ENCODE results near the gene EFCAB14.
"Not testable (repeated sequence)": the region's sequence is repeated elsewhere in the genome, so short reads cannot be mapped to it uniquely, and the experiment has no call there.

The EFCAB14 gene

DNA sequence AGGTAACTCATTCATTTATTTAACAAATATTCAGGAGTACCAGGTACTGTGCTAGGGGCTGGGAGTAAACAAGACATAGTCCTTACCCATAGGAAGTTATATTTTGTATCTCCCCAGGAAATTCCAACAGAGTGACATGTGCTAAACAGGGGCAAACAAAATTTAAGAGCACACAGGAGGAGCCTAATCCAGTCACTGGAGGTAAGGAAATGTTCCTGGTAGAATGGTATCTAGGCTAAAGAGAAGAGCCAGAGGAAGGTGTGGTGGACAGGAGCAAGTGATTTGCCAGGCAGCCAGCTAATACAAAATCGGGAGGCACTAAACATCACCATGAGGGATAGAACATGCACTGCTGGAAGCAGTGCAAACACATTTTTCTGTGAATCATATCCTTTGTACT, 36.9 kb downstream of the EFCAB14 start:
- DNase-seq: no peak

DNA sequence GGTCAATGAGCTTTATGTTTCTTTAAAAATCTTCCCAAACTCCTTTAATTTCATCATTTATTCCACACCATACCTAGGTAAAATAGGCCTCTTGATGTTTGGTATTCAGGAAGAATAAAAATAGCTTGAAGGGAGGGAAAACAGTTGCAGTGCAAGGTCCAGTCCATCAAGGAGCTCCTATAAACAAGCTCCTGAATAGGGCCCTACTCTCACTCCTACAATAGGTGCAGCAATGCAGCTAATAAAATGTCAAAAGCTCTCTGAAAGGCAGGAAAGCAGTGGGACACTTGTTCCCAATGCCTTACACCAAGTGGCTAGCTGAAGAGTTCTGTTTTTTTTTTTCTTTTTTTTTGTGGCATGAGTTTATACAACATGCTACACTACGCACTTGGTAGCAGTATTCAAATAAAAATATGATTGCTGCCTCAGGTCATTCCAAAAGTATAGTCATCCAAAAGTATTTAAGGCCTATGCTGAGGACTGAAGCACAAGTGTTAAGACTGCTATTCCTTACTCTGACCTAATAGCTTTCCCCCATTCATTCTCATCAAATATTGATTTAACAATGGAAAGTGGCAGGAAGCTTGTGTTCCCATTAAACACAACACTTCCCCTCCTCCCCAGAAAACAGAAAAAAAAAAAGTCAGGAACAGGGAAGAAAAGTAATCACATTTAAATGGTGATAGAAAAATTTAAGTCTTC, 37.4 kb downstream of the EFCAB14 start:
- DNase-seq: no peak

DNA sequence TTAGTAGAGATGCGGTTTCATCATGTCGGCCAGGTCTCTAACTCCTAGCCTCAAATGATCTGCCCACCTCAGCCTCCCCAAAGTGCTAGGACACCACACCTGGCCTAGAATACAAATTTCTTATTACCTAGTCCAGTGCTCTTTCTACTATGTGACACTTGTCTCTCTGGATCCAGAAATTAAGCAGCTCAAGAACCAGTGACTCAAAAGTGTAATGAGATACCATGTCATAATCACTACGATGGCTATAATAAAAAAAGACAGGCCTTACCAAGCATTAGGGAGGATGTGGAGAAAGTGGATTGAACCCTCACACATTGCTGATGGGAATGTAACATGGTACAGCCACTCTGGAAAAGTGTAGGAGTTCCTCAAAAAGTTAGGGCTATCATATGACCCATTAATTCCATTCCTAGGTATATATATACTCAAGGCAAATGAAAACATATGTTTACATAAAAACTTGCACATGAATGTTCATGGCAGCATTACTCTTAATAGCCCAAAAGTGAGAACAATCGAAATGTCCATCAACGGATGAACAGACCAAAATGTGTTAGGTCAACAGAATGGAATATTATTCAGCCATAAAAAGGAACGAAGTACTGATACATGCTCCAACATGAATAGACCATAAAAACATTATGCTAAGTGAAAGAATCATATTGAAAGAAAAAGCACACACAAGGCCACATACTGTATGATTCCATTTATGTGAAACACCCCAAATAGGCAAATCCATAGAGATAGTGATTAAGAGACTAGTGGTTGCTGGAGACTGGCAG, 38.9 kb downstream of the EFCAB14 start:
- DNase-seq: no peak

DNA sequence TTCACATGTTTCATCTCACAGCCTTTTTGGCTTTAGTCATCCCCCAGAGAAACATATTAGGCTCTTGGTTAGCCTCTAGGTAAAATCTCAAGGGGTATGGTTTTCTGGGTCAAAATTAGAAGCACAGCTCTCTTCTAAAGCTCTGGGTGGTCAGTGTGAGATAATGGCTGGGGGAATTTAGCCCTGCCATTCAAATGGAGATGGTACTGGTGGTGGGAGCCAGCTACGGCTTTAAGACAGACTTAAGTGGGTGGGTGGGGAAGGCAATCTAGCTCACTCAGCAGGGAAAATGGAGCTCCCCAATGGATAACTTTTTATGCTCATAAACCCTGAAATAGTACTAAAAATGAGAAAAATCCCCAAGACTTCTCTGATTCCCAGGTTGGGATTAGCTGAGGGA, 41.6 kb downstream of the EFCAB14 start:
- no peak for DNase-seq

DNA sequence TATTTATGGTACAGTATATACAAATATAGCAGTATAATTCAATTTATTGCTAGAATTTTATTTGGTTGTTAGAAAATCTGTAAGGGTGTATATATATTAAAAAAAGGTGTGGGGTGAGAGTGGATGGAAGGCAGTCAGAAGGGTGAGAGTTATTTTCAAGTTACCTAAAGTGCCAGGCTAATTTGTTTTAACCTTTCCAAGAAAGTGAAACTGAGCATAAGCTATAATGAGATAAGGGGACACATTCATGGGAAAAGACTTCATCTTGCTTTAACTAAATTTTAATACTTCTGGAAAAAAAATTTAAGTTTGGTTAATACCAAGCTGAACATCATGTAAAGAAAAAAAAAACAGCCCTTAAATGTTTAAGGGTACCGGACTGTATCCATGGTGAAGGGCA, 42.4 kb downstream of the EFCAB14 start:
- DNase-seq: no peak

DNA sequence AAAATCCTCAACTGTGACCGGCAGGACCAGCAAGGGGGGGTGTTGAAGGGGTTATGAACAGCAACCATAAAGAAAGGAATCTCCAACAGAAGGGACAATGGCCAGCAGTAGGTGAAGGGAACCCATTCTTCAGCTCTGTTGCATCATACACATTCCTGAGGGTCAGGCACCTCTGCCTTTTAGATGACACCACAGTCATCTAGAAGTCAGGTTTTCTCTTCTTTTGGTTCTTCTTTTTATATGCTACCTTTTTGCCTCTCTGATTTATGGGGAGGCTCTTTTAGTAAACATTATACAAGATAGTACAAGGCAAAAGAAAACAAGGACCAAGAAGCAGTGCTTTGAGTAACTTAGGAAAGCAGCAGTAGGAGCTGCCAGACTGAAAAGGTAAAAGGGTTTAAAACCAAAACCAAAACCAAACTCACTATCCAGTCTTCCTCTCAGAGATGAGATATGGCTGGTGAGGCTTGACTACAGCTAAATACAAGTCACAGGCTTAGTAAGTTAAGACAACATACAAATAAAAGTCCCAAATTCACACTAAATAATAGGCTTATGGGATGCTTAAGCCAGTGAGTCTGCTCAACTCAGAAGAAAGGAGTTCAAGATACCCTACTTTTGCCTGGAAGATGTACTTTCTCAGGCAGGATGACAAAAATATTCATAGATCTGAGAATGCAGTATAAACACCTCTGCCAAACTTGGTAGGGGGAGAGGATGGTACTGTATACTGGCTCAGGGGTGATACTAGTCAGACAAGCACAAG, 43.2 kb downstream of the EFCAB14 start:
- no peak for DNase-seq

DNA sequence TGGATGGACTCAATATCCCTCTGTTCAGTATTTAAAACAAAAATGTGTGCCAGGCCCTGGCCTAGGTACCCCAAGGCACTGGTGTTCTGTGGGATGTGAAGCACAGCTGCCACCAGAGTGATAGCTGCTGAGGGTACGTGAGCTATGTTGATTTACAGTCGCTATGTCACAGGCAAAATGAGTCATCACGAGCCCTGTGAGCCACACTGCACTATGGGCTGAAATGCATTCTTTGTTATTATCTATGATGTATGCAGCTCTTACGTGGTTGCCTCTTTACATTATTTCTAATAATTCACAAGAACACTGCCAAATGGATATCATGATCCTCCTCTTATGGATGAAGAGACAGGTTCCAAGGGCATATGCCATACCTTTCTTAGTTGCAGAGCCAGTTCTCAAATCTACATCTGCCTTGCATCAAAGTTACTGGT, 45.1 kb downstream of the EFCAB14 start:
- no peak for DNase-seq

DNA sequence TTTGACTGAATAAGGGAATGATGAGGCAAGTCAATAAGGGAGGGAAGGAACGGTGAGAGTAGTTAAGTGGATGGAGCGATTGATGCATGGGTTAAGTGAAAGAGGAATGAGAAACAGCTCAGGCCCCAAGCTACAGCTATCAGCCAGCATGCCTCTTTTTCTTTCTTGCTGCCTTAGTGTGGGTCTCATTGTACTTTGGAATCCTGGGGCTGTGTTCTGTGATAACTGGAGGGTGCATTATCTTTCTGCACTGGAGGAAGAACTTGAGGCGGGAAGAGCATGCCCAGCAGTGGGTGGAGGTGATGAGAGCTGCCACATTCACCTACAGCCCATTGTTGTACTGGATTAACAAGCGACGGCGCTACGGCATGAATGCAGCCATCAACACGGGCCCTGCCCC, 46.2 kb downstream of the EFCAB14 start:
- DNase-seq: no peak

DNA sequence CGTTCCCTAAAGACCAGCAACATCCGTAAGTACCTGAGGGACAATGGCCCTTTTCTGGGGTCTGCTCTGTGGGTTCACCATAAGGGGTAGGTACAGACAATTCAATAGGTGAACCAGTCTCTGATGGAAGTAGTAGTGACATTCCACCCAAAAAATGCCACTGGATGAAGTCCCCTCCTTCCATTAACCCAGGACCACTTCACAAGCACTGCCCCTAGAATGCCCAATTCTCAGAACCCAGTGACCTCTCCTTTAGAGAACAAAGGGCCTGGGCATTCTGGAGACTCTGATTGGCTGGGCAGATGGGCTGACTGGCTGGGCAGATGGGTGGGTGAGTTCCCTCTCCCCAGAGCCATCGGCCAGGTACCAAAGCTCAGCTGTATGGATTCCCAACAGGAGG, 47.4 kb downstream of the EFCAB14 start, which contains the start of gene TEX38:
Gene TEX38, plus strand, starts transcription at position 301 of the 400 bp plus-strand sequence. Its CDS starts 81 bp downstream, at position 382.
- no peak for DNase-seq

DNA sequence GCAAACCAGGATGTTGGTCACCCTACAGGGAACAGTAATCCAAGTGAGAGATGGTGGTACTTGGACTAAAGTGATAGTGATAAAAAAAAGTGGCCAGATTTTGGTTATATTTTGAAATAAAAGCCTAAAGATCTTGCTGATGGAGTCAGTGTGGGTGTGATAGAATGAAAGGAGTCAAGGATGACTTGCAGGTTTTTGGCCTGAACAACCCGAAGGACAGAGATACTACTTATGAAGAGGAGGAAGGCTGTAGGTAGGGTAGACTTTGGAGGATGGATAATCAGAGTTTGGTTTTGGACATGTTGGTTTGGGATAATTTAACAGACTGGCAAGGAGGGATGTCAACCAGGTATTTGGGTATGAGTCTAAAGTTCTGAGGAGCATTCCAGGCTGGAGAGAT, 48.8 kb downstream of the EFCAB14 start:
- DNase-seq: no peak

DNA sequence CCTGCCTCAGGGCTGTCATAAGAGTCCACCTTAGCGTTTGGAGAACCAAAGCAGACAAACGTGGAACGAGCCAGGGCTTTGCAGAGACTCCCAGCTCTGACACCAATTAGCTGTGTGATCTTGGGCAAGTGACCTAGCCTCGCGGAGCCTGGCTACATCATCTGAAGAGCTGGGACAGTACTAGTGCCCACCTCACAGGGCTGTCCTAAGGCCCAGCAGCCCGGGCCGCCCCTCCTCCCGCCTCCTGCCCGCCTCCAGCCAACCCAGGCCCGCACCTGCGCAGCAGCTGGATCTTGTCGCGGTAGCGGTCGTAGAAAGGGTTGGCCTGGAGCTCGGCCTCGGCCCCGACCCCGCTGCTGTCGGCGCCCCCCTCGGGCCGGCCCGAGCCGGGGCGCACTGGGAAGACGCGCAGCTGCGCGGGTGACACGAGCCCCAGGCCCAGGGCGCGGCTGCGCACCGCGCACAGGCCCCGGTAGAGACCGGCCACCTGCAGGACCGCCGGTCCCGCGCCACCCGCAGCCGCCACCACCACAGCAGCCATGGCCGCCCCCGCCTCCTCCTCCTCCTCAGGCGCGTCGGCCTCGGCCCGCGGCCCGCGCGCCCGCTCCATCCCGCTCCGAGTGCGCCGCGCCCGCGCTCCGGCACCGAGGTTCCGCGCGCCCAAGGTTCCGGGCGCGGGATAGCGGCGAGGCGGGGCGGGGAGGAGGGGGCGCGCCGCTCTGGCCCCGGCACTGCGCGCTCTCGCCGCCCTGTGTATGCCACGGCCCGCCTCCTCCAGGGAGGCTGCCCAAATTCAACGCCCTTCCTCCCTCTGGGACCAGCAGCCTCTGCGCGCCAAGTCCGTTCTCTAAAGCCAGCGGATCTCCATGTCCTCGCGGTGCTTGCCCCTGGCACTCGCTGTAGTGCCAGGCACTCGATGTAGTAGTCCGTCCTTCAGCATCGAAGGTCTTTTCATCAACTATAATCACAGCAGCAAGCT, 50.8 kb downstream of the EFCAB14 start, which contains the start of gene ATPAF1:
Gene ATPAF1, minus strand, starts transcription at position 583 of the 979 bp plus-strand sequence. Its CDS starts 42 bp downstream, at position 541.
- DNase-seq: peak; percentile 76

DNA sequence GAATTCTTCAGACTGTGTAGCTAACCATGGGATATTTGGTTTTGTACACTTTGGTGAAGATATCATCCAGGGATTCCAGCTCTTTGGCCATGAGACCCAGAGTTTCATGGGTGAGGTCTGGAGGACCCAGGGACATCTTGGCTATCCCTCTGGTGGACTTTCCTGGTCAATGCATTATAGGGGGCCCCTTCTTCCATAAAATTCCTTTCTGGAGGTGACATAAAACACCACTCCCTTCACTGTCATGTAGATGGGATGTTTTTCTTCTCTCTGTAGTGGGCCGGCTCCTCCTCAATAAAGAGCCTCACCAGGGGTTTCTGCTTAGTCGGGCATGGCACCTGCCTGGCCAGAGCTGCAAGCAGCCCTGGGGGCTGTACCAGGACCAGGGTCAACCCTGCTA, 52.9 kb downstream of the EFCAB14 start:
- DNase-seq: no peak

DNA sequence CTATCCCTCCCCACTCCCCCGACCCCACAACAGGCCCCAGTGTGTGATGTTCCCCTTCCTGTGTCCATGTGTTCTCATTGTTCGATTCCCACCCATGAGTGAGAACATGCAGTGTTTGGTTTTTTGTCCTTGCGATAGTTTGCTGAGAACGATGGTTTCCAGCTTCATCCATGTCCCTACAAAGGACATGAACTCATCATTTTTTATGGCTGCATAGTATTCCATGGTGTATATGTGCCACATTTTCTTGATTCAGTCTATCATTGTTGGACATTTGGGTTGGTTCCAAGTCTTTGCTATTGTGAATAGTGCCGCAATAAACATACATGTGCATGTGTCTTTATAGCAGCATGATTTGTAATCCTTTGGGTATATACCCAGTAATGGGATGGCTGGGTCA, 56.0 kb downstream of the EFCAB14 start:
- not testable (repeated sequence) for DNase-seq

DNA sequence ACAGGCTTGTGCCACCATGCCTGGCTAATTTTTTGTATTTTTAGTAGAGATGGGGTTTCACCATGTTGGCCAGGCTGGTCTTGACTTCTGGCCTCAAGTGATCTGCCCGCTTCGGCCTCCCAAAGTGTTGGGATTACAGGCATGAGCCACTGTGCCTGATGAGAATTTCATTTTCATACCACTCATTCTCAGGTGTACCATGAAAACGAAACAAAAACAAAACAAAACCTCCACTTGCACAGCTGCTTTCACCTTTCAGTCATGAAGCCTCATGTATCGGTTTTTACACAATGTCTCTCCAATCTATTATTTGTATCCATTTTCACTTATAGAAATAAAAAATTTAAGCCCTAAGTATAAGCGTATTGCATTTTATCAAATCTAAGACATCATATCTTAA, 58.8 kb downstream of the EFCAB14 start:
- DNase-seq: not testable (repeated sequence)

DNA sequence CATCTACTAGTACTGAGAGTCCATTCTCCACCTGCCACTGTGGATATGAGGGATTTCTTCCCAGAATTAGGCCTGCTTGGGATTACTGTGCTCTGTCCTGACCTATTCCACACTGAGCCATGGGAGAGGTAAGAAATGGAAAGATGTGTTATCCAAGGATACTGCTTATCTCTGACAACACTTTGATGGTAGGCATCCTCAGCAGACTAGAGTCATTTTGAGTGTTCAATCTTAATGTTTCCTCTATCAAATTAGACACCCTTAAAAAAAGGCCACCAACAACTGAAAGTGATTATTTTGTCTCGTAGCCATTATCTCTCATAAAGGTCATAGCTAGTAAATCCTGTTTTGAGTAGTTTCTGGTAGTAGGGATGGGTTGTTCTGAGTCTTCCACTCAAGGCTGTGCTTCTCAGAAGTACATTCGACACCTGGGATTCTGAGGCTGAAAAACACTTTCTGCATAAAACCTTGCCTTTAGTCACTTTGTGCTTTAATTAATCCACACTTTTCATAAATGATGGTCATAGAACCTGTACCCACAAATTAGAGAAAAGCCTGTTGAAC, 59.5 kb downstream of the EFCAB14 start:
- no peak for DNase-seq

DNA sequence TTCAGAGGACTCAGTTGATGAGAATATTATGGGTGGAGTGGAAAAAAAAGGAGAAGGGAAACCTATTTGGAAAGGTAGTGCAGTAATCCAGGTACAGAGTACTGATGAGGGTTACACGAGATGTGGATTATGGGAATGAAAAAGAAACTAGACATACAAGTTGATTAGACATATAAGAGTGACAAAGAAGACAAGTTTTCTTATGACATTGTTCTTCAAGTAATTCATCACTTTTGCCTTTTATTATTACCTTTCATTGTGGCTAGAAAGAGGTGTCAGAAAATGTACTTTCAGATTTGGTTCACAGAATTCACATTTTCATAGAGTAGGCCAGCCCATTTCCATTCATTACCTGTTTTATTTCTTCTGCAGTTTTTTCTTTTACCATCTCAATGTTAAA, 61.1 kb downstream of the EFCAB14 start:
- no peak for DNase-seq

DNA sequence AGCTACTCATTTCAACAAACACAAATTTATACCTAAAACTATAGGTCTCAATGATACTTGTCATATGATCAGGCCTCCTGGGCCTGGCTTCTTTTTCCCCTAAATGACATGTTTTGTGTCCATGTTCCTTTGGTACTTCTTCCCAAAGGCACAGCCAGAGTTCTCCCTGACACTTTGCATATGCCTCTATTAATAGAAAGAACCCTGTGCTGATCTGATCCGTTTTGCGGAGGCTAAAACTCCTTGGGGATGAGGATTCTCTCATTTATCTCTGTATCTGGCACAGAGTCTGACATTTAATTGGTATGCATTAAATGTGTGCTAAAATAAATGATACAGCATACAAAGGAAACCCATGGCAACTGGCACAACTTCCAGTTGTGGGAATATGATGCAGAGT, 62.3 kb downstream of the EFCAB14 start:
- DNase-seq: no peak

DNA sequence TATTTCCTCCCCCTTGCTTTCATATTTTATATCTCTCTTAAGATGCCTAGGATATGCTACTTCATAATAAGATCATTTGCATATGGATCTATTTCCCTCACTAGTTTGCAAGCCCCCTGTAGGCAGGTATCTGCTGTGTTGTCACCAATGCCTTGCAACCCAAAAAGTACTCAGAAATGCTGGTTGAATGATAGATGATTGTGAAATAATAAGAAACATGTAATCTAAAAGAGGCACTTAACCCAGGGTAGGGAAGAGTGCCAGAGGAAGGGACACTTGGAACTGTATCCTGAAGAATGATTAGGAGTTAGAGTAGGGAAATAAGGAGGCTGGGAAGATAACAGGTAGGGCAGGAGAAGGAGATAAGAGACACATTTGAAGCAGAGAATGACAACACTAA, 63.1 kb downstream of the EFCAB14 start:
- no peak for DNase-seq

DNA sequence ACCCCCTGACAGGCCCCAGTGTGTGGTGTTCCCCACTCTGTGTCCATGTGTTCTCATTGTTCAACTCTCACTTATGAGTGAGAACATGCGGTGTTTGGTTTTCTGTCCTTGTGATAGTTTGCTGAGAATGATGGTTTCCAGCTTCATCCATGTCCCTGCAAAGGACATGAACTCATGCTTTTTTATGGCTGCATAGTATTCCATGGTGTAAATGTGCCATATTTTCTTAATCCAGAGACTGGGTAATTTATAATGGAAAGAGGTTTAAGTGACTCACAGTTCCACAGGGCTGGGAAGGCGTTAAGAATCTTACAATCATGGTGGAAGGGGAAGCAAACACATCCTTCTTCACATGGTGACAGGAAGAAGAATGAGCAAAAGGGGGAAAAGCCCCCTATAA, 64.2 kb downstream of the EFCAB14 start:
- DNase-seq: not testable (repeated sequence)

DNA sequence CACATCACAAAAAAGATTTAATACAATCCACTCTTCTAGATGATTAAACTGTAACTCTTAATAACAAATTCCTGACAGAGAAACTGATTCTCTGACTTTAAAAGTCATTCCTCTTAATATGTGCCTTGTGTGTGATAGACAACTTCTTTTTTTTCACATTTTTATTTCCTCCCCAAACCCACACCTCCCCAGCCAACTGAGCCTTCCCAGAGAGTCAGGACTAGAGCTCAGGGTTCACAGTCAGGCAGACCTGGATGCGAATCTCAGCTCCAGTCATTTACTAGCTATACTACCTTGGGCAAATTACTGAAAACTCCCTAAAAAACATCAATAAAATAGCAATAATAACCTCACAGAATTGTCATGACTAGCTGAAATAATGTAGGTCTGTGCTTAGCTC, 64.9 kb downstream of the EFCAB14 start:
- DNase-seq: no peak

DNA sequence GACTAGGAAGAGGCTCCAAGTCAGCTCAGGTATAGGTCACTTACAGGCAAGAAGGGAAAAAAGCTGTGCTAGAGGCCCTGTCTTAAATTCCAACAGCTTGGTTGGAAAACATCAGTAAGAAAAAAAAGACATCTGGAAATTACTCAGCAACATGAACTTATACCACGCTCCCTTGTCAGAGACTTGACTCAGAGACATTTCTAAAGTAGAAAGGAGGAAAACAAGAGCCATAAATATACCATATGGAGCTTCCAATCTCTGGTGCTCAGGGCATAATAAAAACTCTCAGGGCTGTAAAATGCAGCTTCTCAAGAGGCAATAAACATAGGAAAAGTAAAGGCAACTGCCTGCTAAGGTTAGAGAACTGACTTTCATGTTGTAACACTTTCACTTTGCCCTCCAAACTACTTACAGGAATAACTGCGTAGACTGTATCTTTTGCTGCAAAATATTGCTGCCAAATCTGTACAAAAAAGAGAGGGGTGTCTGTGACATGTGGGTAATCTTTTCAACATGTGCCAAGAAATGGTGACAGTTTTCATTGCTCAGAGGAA, 65.4 kb downstream of the EFCAB14 start:
- no peak for DNase-seq
